ENCODE results near the gene MINDY3.

GRCh38 chr10:15748126-15748525 is 112.2 kb downstream of the MINDY3 start:
- TF ChIP-seq CTCF (IDR thresholded peaks at IDR 0.05; ENCODE audit: borderline replicate concordance, extremely low read depth, low read length, poor library complexity, severe bottlenecking) (no peak), EZH2 (IDR thresholded peaks at IDR 0.05; ENCODE audit: borderline replicate concordance, low read depth, low read length, severe bottlenecking) (no peak)
